NAMALWA (cell line): ENCODE results near the gene ADAM30.

ENCODE experiments used
- DNase-seq: peaks from one replicate; pipeline ENCODE4 v3.0.0-alpha.2; 2015; ENCODE audit warnings: low spot score

The ADAM30 gene

DNA sequence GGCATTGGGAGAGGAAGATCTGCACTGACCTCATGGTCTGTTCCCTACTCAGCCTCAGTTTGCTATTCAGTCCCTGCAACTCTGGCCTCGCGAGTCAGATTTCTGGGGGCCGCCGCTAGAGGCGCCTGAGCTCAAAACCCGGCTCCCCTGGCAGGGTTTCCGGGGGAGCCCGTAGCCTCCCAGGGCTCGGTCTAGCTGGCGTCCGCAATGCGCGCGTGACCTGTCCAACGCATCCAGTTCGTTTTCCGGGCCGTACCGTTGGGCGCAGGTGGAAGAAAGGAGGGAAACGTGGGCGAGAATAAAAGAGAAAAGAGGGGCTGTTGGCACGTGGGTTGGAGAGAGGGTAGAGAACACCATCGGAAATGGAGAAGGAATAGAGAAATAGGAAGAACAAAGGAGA is at the start of gene ADAM30:
Gene ADAM30, minus strand, starts transcription at position 213 of the 400 bp plus-strand sequence. Its CDS starts 179 bp downstream, at position 34.
- no peak for DNase-seq

DNA sequence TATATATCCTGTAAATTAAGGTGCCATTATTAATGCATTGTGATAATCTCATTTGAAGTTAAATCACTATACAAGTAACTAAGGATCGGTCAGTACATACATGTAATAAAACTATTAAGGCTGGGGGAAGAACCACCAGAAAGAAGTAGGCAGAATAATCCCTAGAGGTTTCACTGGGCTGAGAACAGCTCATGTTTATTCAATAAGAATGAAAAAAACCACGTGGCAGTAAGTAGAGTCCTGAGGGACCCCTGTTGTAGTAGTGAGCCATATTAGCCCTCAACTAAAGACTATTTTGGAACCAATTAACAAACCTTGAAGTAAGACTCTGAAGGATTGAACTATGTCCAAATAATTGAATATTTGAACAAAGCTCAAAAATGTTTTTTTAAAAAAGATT is 46.9 kb upstream of the ADAM30 start:
- DNase-seq, result no peak

DNA sequence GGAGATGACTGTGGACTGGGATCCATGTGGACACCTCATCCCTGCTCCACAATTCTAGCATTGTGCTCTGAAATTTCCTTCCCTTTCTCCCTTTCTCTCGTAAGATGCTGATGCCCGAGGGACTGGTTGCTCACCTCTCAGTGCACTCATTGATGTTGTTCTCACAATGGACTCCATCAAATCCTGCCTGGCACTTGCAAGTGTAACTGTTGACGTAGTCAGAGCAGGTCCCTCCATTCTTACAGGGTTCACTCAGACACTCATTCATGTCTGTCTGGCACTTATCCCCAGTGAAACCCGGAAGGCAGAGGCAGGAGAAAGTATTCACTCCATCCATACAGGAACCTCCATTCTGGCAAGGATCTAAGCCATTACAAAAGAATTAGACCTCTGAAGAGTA is 45.1 kb upstream of the ADAM30 start:
- no peak for DNase-seq

DNA sequence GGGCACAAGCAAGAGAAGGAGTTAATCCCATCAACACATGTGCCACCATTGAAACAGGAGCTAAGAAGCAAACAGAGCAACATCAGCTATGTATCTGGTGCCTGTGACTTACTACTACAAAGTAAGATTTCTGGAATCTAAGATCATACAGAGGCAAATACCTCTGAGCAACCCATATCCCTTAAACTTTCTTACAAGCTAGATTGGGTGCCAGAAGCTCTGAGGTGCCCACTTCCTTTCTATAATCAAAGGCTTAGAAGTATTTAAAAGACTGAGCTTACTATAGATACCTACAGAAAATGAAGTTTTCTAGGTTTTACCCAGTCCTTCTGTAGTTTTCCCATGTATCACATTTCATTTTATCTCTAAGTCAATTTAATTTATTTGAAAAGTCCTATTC is 44.4 kb upstream of the ADAM30 start:
- no peak for DNase-seq

DNA sequence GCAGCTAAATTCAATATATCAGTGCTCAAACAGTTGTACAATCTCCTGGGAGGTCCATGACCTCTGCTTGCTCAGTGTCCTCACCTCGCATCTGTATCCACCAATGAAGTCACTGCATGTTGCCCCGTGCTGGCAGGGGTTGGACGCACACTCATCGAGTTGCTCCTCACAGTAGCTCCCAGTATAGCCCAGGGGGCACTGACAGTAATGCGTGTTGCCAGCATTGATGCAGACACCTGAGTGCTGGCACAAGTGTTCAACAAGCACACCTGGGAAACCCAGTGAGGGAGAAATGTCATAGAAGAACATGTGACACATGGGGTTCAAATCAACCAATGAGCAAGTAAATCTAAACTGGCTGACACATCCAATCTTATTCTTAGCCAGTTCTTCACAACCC is 40.9 kb upstream of the ADAM30 start:
- DNase-seq, result no peak

DNA sequence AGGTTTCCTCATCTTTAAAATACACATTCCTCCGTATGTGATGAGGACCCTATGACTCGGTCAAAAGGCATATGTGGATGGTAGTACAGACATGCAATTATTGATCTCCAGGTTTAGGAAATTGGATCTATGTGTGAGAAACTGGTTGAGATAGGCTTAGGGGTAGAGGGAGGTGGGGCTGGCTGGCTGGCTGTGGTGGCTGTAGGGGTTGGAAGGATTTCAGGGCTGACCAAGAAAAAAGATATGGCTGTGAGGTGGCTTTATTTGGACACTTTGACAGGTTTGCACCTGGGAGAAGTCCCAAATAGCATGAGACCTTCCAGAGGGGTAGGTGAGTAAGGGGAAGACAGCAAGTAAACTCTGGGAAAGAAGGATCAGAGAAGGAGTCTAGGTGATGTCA is 39.6 kb upstream of the ADAM30 start:
- DNase-seq, result no peak

DNA sequence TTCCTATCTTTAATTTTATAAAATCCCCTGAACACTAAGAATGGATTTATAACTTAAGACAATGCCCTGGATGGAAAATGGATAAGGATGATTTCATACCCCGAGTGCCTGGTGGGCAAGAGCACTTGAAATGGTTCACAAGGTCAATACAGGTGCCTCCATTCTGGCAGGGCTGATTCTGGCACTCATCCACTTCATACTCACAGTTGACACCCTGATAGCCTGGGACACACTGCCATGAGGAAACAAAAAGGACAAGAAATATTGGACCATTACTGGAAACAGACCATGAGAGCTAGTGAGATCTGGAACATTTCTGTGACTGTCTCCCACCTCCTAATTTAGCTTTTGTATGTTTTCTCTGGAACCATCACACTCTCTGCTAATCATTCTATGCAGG is 39.1 kb upstream of the ADAM30 start:
- no peak for DNase-seq

DNA sequence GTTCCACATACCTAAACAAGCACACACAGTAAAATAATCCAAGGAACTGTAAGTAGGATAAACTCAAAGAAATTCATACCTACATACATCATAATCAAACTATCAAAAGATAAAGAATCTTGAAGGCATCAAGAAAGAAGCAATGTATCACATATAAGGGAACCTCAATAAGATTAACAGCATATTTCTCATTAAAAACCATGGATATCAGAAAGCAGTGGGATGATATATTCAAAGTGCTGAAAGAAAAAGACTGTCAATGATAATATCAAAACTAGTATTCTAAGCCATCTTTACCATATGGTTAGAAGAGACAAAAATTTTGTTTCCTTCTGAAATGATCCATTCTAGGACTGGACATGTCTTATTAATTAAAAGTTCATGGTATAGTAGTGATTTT is 37.1 kb upstream of the ADAM30 start:
- DNase-seq, result no peak

DNA sequence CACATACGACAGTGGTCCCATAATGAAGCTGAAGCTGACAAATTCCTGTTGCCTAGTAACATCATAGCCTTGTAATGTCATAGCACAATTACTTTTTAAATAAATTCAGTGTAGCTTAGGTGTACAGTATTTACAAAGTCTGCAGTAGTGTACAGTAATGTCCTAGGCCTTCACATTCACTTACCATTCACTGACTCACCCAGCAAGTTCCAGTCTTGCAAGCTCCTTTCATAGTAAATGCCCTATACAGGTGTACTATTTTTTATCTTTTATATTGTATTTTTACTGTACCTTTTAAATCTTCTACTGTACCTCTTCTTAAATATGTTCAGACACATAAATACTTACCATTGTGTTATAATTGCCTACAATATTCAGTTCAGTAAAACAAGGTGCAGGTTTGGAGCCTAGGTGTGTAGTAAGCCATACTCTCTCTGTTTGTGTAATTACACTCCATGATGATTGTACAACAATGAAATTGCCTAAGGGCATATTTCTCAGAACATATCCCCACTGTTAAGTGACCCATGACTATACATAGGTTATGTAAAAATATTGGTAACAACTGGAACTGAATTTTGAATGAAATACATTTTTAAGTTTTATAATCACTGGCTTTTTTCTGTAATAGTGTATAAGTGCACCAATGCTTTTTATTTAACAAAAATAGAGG is 33.5 kb upstream of the ADAM30 start:
- no peak for DNase-seq

DNA sequence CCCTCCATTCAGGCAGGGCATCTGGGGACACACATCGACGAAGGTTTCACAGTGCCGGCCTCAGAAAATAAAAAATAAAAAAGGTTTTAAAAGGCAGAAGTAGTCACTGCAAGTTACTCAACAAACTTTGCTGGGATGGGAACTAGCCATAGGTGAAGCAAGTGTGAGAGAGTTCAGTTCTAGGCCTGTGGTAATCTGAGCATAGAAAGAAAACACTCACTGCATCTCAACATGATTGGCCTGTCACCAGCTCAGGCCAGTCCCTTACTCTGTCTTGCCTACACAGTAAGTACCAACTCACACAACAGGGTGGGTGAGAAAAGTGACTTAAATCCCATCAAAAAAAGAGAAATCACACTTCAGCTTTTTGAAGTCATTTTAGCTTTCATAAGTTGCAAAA is 30.2 kb upstream of the ADAM30 start:
- no peak for DNase-seq

DNA sequence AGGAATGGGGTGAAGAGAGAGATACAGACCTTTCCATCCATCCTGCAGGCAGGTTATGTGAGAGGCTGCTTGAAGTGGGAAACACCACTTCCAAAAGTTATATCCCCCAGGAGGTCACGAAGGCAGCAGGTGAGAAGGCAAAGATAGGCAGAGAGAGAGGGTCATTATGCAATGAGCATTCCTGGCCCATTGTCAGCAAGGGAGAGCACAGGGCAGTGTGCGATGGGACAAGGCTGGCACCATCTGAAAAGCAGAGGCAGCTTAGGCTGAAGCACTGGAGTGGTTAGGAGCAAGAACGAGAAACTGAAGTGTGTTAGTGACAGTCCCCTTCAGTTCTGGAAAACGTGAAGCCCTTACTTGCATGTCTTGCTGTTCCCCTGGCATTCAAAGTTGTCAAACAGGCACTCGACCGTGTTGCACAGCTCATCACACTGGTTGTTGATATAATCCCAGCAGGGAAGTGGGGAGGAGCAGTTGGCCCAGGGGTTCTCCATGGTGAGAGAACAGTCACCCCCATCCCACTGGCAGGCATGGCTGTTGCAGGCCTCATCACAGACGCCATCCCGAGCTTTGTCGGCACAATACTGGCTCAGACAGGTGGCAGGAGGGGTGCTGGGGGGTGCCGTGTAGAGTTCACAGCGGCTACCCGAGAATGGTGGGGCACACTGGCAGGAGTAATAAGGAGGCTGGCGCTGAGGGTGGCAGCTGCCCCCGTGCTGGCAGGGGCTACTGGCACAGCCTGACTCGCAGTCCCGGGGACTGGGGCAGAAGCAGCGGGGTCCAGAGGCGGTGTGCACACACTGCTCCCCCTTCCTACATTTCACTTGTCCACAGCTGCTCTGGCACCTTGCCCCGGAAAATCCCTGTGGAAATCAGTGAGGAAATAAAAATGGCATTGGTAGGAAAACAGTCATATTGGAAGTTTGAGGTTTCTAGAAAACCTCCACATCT is 28.9 kb upstream of the ADAM30 start:
- DNase-seq, result no peak

DNA sequence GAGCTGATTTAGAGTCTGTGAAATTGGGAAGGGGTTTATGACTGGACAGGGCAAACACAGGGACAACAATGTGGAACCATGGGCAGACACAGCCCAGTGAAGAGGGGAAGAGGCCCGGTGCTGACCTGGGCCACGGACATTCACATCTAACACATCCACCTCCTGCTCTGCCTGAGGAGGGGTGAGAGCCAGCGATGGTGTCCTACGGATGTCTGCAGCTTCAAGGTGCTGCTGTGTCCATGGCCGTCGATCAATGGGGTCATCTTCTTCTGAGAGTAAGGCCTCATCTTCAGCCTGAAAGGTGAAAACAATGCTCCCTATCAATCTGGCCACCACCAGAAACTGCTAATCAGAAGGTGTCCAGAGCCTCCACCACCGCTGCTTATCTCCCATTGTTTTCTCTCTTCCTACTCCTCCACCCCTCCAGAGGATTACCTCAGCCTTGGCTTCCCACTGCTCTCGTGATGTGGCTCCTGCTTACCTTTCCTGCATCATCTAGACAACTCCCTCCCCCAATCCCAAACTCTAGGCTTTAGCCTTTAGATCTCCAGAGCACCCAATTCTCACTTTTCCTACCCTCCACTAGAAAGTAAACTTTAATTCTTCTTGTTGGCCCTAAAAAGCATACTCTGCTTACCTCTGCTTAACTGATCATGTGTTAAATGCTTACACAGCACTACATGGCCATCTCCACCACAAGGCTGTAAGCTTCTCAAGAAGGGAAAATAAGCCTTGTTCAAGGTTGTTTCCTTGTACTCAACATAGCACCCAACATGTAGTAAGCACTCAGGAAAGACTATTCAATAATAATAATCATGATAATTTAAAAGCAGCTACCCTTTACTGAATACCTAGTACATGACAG is 24.0 kb upstream of the ADAM30 start:
- DNase-seq, result no peak

DNA sequence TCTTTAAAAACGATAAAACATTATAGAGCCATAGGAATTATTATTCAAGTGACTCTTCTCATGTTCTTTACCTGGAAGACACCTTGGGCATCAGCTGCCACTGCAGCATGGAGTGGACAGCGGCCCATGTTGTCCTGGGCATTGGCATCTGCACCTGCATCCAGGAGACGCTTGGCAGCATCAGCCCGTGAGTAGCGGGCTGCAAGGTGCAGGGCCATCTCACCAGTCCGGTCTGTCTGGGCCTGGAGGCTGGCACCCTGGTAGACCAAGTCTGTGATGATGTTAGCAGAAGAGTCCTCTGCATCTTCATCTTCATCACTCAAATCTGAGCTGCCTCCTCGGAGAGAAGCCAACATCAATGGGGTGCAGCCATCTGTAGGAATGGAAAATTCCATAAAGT is 22.9 kb upstream of the ADAM30 start:
- no peak for DNase-seq

DNA sequence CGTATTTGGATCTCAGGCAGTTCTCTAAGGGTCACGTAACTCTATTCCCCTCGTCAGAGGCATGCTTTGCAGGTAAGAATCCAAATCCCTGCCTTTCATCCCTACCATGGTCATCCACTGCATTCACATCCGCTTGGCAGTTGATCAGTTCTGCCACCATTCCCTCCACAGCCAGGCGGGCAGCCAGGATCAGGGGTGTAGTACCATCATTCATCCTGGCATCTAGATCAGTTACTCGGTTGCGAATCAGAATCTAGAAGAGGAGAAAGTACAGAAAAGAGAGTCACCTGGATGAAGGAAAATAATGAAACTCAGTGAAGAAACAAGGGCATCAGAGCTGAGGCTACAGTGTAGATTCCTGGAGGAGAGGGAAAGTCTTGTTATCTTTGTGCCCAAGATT is 22.0 kb upstream of the ADAM30 start:
- no peak for DNase-seq

DNA sequence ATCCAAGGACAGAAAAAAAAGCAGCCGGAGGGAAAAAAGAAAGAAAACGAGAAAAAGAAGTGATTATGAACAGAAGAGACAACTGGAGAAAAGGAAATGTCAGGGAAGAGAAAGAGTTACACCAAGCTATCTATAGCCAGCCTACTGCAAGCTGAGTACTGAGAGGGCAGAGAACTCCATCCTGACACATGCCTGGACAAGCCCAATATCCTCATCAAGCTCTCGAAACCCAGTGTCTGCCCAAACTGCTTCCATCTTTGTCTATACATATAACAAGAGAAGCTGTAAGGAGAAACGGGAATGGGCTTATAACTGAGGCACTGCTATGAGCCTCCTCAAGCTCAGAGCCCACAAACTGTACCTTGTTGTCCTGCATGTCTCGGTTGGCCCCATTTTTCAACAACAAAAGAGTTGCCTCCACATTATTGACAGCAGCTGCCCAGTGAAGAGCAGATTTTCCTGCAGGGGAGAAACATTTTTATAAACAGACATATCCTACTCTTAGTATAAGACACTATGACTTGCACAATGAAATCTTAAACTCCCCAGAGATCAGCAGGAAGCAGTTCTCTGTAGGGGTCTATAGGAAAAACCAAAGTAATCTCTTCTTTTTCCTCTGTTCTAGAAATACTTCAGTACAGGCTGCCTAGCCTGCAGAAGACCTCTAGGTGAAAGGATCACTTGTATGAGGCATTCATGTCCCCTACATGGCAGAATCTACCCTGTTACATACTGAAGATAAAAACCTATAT is 21.2 kb upstream of the ADAM30 start:
- DNase-seq, result no peak

DNA sequence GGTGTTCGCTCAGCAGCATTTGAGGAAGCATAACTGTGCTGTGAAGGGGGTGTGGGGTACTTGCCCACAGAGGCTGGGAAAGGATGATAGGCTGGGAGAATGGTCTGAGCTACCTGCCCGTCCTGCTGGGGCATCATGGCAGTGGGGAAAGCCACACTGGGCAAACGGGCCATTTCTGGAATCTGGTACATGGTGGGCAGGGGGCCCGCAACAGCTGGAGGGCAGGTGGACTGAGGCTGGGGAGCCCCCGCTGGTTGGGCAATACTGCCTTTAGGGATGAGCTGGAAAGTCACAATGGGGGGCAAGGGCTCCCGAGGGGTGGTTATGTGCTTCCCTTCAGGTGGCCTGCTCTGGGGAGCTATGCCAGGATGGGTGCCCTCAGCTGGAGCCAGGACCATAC is 19.2 kb upstream of the ADAM30 start:
- DNase-seq, result no peak

DNA sequence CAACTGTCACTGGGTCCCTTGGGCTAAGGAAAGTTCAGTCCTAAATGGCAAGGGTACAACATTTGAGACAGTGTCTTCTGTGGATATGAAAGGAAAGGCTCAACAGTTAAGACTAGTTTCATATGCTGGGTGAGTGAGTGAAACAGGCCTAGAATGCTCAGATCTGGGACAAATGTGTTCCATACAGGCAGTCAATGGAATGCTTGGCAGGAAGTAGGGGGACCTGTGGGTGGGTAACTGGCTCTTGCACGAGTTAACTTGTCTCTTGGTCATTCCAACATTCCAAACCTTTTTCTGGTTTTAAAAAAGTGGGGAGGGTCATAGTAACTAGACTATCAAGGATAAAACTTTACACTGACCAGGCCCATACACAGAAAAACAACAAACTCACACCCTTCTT is 17.8 kb upstream of the ADAM30 start:
- DNase-seq, result no peak

DNA sequence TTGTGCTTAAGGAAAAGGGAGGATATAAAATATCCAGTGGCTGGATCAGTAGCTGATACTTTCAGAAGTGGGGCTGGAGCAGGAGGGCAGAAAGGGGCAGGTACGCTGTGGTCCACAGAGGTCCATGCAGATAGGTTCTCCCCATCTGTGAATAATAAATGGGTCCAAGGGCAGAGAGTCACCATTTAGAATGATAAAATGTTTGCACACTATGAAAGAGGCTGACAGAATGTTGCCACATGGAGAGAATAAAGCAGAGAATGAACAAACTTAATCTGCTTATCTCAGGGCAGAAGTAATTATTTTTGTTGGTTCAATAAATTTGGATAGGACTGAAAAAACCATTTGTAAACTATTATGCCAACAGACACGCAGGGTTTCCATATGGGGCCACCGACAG is 16.6 kb upstream of the ADAM30 start:
- no peak for DNase-seq

DNA sequence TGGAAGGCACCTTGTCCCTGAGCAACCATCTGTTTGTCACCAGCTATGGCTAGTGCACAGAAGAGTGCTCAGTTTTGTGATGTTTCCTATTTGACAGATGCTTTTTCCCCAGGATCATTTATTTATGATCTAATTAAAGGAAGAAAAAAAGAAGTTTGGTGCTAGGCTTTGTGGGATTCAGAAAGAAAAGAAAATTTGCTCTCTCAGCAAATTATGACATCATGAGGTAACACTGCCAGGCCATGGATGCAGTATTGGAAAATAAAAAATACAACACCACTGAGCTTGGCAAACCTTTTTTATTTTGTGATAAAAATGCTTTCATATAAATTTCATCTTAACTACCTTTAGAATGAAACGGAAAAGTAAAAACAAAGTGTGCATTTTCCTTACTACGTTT is 15.5 kb upstream of the ADAM30 start:
- DNase-seq, result no peak

DNA sequence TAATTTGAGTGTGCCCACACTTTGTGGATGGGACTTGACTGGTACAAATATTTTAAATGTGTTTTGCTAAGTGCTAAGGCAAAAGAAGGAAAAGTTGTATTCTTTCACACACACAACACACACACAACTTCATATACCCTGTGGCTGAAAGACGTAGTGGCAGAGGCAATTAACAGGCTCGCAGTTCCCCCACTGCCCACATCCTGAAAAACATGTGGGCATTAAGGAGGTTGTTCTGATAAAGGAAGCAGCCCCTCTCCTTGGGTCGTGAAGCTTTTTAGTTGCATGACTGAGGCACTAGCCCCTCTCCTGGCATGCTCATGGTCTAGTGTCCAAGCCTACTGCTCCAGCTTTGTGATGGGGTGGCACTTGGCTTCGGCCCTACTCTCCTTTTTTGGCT is 14.3 kb upstream of the ADAM30 start:
- DNase-seq, result no peak

DNA sequence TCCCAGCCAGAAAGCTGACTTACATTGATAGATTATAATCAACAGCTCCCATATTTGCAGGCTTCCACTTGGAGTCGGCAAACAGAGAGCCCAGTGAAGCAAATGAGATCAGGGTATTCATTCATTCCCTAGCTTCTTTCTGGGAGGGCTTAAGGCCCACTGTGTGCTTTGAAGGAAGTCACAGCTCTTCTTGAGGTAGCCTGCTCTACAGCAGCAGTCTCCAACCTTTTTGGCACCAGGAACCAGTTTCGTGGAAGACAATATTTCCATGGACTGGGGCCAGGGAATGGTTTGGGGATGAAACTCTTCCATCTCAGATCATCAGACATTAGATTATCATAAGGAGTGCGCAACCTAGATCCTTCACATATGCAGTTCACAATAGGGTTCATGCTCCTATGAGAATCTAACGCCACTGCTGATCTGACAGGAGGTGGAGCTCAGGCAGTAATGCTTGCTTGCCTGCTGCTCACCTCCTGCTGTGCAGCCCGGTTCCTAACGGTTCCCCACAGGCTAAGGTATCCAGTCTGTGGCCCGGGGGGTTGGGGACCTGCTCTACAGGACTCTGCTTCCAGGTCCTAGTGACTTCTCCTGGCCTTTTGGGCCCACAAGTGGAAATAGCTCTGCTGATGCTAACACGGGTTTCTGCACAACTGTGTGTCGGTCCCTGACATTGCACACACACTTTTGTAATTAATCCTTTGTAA is 13.7 kb upstream of the ADAM30 start:
- no peak for DNase-seq
